Measurements from ENCODE around the gene DOC2A.

DOC2A gene

GRCh38 chr16:29986931-29987330 lies 23.9 kb downstream of the DOC2A start:
- H3K36me3 ChIP-seq = peaks cover 98% of the 10 kb centered on the region
- no peaks in the 10 kb centered on the region for H3K27me3 ChIP-seq
- H3K9me3 ChIP-seq = no peaks in the 10 kb centered on the region
- H3K4me3 ChIP-seq (ENCODE audit: low read depth in 1 of 2, low read length in 1 of 2) = no peak overlapping the region
- no peak overlapping the region for H3K27ac ChIP-seq
- H3K4me1 ChIP-seq (ENCODE audit: control insufficient read depth in 1 of 2, insufficient read depth in 1 of 2, low read depth in 1 of 2, low read length in 1 of 2) = no peaks in the 10 kb centered on the region
- no peak for TF ChIP-seq CTCF (IDR thresholded peaks at IDR 0.05)

GRCh38 chr16:29986231-29986630 lies 24.6 kb downstream of the DOC2A start:
- TF ChIP-seq CTCF (IDR thresholded peaks at IDR 0.05) = no peak
- no peak overlapping the region for H3K27ac ChIP-seq
- H3K4me1 ChIP-seq (ENCODE audit: control insufficient read depth in 1 of 2, insufficient read depth in 1 of 2, low read depth in 1 of 2, low read length in 1 of 2) = no peaks in the 10 kb centered on the region
- H3K9me3 ChIP-seq = no peaks in the 10 kb centered on the region
- H3K27me3 ChIP-seq = no peaks in the 10 kb centered on the region
- H3K4me3 ChIP-seq (ENCODE audit: low read depth in 1 of 2, low read length in 1 of 2) = no peak overlapping the region
- H3K36me3 ChIP-seq = peaks cover 100% of the 10 kb centered on the region

- no peak for TF ChIP-seq CTCF (IDR thresholded peaks at IDR 0.05)
- Histone ChIP-seq H3K4me1 (ENCODE audit: control insufficient read depth in 1 of 2, insufficient read depth in 1 of 2, low read depth in 1 of 2, low read length in 1 of 2) (no peaks in the 10 kb centered on the region), H3K9me3 (no peaks in the 10 kb centered on the region), H3K4me3 (ENCODE audit: low read depth in 1 of 2, low read length in 1 of 2) (no peak overlapping the region), H3K27ac (no peak overlapping the region), H3K36me3 (peaks cover 100% of the 10 kb centered on the region), H3K27me3 (no peaks in the 10 kb centered on the region)
Observed at GRCh38 chr16:29985271-29985811, 25.5 kb downstream of the DOC2A start.

GRCh38 chr16:29984764-29985147 lies 26.1 kb downstream of the DOC2A start:
- H3K27me3 ChIP-seq = no peaks in the 10 kb centered on the region
- H3K4me1 ChIP-seq (ENCODE audit: control insufficient read depth in 1 of 2, insufficient read depth in 1 of 2, low read depth in 1 of 2, low read length in 1 of 2) = no peaks in the 10 kb centered on the region
- peaks cover 100% of the 10 kb centered on the region for H3K36me3 ChIP-seq
- no peaks in the 10 kb centered on the region for H3K9me3 ChIP-seq
- TF ChIP-seq CTCF (IDR thresholded peaks at IDR 0.05) = no peak
- H3K27ac ChIP-seq = no peak overlapping the region
- H3K4me3 ChIP-seq (ENCODE audit: low read depth in 1 of 2, low read length in 1 of 2) = no peak overlapping the region

- Histone ChIP-seq H3K27me3 (no peaks in the 10 kb centered on the region), H3K4me1 (ENCODE audit: control insufficient read depth in 1 of 2, insufficient read depth in 1 of 2, low read depth in 1 of 2, low read length in 1 of 2) (no peaks in the 10 kb centered on the region), H3K36me3 (peaks cover 100% of the 10 kb centered on the region), H3K4me3 (ENCODE audit: low read depth in 1 of 2, low read length in 1 of 2) (no peak overlapping the region), H3K27ac (no peak overlapping the region), H3K9me3 (no peaks in the 10 kb centered on the region)
- TF ChIP-seq CTCF (IDR thresholded peaks at IDR 0.05) = no peak
Observed at GRCh38 chr16:29984137-29984763, 26.6 kb downstream of the DOC2A start.

All from neutrophil (primary cell).